Thoracic aorta (tissue), 2 donors: ENCODE results near the gene VPS35L. TPM values are rescaled to one million over a fixed set of nuclear protein-coding genes. Genes with fewer than 3 reads are reported as not detected.
A peak's percentile ranks its signal among the peaks of the same experiment; 100 is the strongest.

ENCODE experiments used
- ATAC-seq: fragments of 150-250 bp; one replicate; pipeline ENCODE4 v1.8.0; 2017; ENCODE audit warnings: low read depth; ENCODE audit not compliant: insufficient number of reproducible peaks, low FRiP score
- DNase-seq: peaks from one replicate; pipeline ENCODE4 v3.0.0-alpha.2; 2020; ENCODE audit warnings: low spot score
- H3K27ac ChIP-seq, 2 donors: fragments of 200-600 bp; sonication (generic); 1 replicate in 1 of 2; 2 replicates in 1 of 2; pipeline ENCODE4 v1.5.1; 2016; ENCODE audit warnings: mild to moderate bottlenecking in 2 of 2, moderate library complexity in 2 of 2
- H3K27me3 ChIP-seq: fragments of 200-600 bp; sonication (generic); replicated peaks from 2 replicates; pipeline ENCODE4 v1.6.0; 2016; ENCODE audit warnings: mild to moderate bottlenecking; ENCODE audit not compliant: insufficient read depth
- H3K36me3 ChIP-seq: fragments of 200-600 bp; sonication (generic); one replicate; pipeline ENCODE4 v1.5.1; 2016
- H3K4me1 ChIP-seq, 2 donors: fragments of 200-600 bp; sonication (generic); 1 replicate in 1 of 2; 2 replicates in 1 of 2; pipeline versions ENCODE4 v1.5.1 to v1.6.0; 2016; ENCODE audit warnings: low read depth in 2 of 2, mild to moderate bottlenecking in 1 of 2; ENCODE audit not compliant: control insufficient read depth in 1 of 2
- H3K4me3 ChIP-seq: fragments of 200-600 bp; sonication (generic); 2 replicates; pipeline ENCODE4 v1.5.1; 2016; ENCODE audit warnings: mild to moderate bottlenecking
- H3K9me3 ChIP-seq: fragments of 200-600 bp; sonication (generic); 2 replicates; pipeline ENCODE4 v1.5.1; 2016
- CTCF ChIP-seq: fragments of 200-600 bp; sonication (generic); IDR thresholded peaks from one replicate; pipeline ENCODE4 v1.5.1; 2019; ENCODE audit warnings: antibody characterized with exemption
- total RNA-seq, 2 donors: library from RNA; depleted of rRNA; stranded (reverse); fragments of >200 nt; gene quantifications; one replicate each; pipeline versions ENCODE4 v1.1.0 to v1.2.3, GENCODE V29; 2016

The VPS35L gene
- total RNA-seq, 2 donors from 2014 or later: 38.2 to 41.6 TPM

- Histone ChIP-seq H3K36me3 (peaks cover 9% of the 10 kb centered on the region), H3K4me1 (peaks cover 3 to 20% of the 10 kb centered on the region in 2 donors), H3K27ac (peak overlapping the region; percentile 52 to 64), H3K4me3 (peak overlapping the region; percentile 98), H3K9me3 (no peaks in the 10 kb centered on the region), H3K27me3 (no peaks in the 10 kb centered on the region)
- no peak for DNase-seq
- no peak for TF ChIP-seq CTCF
- ATAC-seq: no peak
Observed at GRCh38 chr16:19717314-19717713, 161.8 kb downstream of the VPS35L start.

GRCh38 chr16:19717741-19718623 is 162.5 kb downstream of the VPS35L start, which contains the start of the genes IQCK and KNOP1:
IQCK (plus strand) TSS chr16:19718271; CDS start chr16:19718307, 36 bp downstream.
KNOP1 (minus strand) TSS chr16:19718227; CDS start chr16:19715035, 3,192 bp downstream.
- Histone ChIP-seq H3K9me3 (no peaks in the 10 kb centered on the region), H3K27ac (peak within 1 kb of the TSS; percentile 52 to 64), H3K4me3 (peak within 1 kb of the TSS; percentile 98), H3K27me3 (no peaks in the 10 kb centered on the region), H3K4me1 (peaks cover 3 to 20% of the 10 kb centered on the region in 2 donors), H3K36me3 (peaks cover 9% of the 10 kb centered on the region)
- DNase-seq (peak; percentile 53), ATAC-seq (peak; percentile 84)
- no peak for TF ChIP-seq CTCF

- Histone ChIP-seq H3K4me3 (peak overlapping the region; percentile 98), H3K36me3 (peaks cover 9% of the 10 kb centered on the region), H3K27ac (no peak overlapping the region), H3K4me1 (peaks cover 3 to 20% of the 10 kb centered on the region in 2 donors), H3K27me3 (no peaks in the 10 kb centered on the region), H3K9me3 (no peaks in the 10 kb centered on the region)
- DNase-seq: no peak
- no peak for ATAC-seq
- TF ChIP-seq CTCF: no peak
Observed at GRCh38 chr16:19718624-19718965, 163.1 kb downstream of the VPS35L start.

- H3K4me1 ChIP-seq: peaks cover 0 to 7% of the 10 kb centered on the region in 2 donors
- H3K36me3 ChIP-seq: no peaks in the 10 kb centered on the region
- H3K9me3 ChIP-seq: no peaks in the 10 kb centered on the region
- DNase-seq (no peak), ATAC-seq (no peak)
- no peak overlapping the region for H3K27ac ChIP-seq
- no peak for TF ChIP-seq CTCF
- H3K4me3 ChIP-seq: no peak overlapping the region
- no peaks in the 10 kb centered on the region for H3K27me3 ChIP-seq
Observed at GRCh38 chr16:19722269-19722952, 166.9 kb downstream of the VPS35L start.

GRCh38 chr16:19722981-19723380 is 167.5 kb downstream of the VPS35L start:
- ATAC-seq: no peak
- TF ChIP-seq CTCF: no peak

More at GRCh38 chr16:19722981-19723380, 167.5 kb downstream of the VPS35L start:
- no peak overlapping the region for H3K27ac ChIP-seq
- no peaks in the 10 kb centered on the region for H3K36me3 ChIP-seq
- no peak overlapping the region for H3K4me3 ChIP-seq
- H3K4me1 ChIP-seq: peaks cover 0 to 7% of the 10 kb centered on the region in 2 donors
- H3K9me3 ChIP-seq: no peaks in the 10 kb centered on the region
- H3K27me3 ChIP-seq: no peaks in the 10 kb centered on the region
- no peak for DNase-seq
